Measurements from ENCODE around the gene ZSWIM6.

- TF ChIP-seq EZH2phosphoT487 (IDR thresholded peaks at IDR 0.05; ENCODE audit: borderline replicate concordance, low read depth, low read length) (no peak), CTCF (conservative IDR thresholded peaks at IDR 0.05; ENCODE audit: low read length) (no peak)
These were observed 250.3 kb downstream of the ZSWIM6 start for GRCh38 chr5:61582205-61582820.
